M059J (cell line): ENCODE data around the gene ACAD11. TPM values are rescaled to one million over a fixed set of nuclear protein-coding genes. Genes with fewer than 3 reads are reported as not detected.

Experiments
- DNase-seq: peaks from one replicate; pipeline ENCODE4 v3.0.0-alpha.2; 2012; ENCODE audit warnings: low read depth
- total RNA-seq: library from RNA; depleted of rRNA; stranded (reverse); fragments of >200 nt; shearing (Covaris generic); gene quantifications from 2 replicates; pipeline ENCODE4 v1.2.3, GENCODE V29; 2014

Gene ACAD11
- total RNA-seq, 1 experiment from 2014 or later: 14.6 TPM

DNA sequence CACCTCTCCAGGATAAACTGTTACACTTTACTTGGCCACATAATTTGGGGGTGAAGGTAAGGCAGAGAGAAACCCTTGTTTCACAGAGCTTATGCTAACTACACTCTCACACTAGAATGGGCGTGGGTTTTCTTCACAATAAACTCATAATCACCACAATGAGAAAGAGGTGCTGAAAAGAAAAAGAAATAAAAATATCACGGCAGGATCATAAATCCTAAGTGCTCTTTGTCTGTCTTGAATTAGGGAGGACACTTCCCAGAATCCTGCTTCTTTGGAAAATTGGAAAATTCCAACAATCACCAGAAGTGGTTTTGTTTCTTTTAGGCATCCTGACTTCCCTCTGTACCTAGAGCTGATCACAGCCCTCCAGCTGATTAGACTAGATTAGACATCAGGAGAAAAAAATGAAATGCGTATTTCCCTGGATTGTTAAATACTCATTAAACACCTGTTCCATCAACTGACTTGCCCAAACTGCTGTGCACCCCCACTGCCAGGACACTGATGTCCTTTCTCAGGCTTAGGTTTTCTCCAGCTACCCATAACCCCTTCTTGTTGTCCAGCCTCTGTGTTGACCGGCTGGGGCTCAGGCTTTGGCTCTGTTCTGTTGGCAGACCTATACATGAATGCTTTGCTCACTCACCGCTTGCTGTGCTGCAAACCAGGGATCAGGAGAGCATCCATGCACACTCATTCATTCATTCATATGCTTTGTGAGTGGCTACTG is 104.1 kb downstream of the ACAD11 start:
- DNase-seq: no peak

DNA sequence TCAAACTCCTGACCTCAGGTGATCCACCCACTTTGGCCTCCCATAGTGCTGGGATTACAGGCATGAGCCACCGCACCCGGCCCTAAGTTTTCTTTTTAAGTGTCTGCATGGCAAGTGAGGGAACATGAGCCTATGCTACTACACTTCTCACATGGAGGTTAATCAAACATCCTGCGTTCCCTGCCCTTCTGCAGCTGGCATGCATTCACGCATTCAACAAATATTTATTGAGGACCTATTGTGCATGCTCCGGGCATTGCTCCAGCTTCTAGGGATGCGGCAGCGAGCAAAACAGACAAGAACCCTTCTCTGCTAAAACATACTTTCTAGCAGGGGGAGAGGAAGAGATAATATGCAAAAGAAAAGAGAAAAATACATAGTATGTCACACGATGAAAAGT is 105.2 kb downstream of the ACAD11 start:
- peak; percentile 20 for DNase-seq

DNA sequence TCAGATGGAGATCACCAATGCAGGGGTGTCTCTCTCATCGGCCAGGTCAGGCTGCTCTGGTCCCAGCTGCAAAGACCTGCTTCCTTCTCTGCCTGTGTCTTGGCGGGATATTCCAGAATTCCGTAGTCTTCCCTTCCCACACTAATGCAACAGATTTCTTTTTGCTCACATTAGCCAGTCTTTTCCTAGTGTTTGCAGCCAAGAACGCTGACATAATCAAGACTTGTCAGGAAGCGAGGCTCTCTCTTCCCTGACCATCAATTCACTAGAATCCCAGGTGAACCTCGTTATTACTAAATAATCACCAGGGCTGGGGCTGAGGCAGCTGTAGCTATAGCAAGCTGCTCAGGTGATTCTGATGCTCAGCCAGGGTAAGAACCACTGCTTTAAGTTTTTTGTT is 105.8 kb downstream of the ACAD11 start:
- no peak for DNase-seq

DNA sequence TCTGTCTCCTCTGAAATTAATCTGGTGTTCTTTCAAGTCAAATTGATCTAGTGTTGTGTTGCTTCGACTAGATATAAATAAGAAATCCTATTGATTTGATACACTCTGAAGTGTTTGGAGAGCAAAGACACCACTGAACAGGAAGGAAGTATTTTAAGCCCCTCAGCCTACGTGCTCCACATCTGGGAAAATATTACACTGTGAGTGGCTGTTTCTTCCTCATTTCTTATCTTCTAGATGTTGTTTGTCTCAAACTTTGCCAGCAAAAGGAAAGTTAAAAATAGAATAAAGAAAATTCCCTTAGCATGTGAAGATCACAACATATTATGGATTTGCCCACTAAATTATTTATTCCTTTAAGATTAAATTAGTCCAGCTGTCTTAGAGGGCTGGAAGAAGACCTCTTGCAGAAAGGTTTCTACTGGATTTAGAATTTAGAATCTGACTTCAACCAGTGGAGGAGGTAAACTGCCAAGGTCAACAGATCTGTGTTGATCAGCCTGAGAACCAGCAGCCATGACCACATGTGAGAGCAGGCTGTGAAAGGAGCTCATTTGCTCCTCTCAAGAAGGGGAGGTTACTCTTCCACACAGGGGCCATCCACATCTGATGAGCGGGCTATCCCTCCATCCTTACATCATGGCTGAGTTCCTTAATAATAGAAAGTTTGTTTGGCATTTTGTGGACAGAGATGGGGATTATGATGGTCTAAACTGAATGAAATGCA is 108.9 kb downstream of the ACAD11 start:
- DNase-seq: no peak

DNA sequence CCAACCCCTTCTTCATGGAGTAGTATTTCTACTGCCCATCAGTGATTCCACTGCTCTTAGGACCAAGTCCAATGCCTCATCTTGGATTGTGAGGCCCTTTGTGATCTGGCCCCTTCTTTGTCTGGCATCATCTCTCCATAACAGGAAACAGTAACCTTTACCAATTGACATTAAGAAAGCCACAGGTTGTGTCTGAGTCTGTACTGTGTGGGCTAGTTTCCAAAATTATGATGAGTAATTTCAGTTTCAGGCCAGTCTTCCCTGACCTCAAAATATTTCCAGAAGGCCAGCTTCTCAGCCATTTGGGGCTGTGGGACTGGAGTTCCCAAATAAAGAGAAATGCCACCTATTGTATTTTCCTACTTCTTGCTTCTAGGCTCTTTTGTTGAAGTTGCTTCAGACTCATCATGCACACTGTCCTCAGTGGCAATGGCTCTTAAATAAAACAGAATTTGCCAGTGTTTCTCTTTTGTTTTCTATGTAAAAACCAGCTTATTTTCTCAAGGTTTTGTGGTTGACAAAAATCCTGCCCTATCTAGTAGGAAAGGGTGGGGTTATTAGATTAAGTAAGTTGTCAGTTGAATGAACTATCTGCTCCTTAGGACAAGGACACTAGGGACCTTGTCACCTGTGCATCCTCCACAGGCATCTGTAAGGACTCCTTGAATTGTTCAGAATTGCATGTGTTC is 109.6 kb downstream of the ACAD11 start:
- peak; percentile 92 for DNase-seq

DNA sequence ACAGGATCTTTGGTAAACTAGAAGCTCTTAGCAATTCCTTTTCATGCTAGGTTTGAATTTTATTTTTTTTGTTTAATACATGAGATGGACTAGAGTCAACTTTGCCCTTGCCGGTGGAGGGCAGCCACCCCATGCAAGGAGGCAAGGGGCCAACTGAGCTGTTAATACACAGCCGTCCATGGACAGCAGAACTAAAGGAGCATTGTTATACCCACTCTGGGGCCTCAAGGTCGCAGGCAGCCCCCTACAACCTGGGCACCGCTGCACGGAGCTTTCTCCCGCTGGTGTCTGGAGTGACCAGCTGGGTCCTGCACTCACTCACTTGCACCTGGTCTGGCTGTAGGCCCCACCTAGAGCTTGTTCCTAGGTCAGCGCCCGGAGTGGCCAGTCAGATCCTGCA is 110.4 kb downstream of the ACAD11 start:
- DNase-seq: no peak

DNA sequence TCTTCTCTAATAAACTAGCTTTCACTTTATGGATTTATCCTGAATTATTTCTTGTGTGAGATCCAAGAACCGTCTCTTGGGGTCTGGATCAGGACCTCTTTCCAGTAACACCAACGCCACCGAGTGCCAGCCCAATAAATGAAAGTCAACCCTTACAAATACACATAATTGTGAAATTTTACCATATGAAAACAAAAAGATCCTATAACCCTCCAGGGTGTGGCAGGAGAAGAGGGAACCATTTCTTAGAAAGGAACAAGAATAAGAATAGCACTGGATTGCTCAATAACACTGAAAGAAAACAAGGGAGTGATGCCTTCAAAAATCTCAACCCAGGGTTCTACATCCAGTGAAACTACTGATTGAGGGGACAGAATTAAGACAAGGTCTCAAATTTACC is 114.1 kb downstream of the ACAD11 start:
- no peak for DNase-seq

DNA sequence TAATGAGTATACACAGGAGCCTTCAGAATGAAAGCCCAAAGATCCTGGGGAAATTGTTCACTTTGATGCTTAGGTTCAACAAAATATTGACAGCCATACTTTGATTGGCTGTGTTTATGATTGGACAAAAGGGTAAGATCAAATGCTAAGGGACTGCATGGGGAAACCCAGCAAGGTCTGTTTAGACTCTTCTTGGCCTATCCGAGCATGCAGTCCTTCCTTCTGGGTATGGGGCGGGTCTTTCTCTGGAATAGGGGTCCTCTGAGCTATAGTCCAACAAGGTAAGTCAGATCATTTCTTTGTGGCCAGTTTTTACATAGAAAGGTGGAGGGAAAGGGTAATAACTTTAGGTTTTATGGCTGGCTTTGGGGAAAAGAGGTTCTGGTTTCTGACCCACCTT is 115.5 kb downstream of the ACAD11 start:
- no peak for DNase-seq

DNA sequence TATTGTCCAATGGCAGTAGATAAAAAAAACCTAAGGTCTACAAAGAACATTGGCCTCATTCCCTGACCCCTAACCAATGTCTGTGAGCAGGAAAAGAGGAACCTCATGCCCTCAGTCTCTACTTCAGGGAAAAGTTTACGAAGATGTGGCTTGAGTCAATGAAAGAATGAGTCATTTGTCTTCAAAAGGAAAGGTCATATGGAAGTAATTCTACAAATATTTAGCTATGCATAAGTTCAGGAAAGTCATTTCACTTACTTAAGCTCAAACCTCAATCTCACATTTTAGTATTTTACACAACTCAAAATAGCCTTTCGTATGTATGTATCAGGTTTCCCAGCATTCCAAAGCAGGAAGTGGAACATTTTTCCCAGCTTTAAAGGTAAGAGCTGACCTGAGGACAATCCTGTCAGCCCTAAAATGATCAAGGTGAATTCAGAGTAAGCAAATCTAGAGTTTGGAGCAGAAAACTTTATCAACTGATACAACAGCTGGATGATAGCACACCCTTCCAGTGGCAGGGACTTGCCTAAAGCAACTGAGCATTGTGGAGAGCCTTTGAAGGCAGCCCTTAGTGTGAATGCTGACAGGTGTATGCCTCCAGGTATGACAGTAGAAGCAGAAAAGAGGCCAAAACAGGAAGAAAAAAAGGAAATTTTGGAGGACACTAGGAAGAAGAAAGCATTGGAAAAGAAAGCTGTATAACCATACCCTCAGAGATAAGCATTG is 116.4 kb downstream of the ACAD11 start:
- peak; percentile 95 for DNase-seq

DNA sequence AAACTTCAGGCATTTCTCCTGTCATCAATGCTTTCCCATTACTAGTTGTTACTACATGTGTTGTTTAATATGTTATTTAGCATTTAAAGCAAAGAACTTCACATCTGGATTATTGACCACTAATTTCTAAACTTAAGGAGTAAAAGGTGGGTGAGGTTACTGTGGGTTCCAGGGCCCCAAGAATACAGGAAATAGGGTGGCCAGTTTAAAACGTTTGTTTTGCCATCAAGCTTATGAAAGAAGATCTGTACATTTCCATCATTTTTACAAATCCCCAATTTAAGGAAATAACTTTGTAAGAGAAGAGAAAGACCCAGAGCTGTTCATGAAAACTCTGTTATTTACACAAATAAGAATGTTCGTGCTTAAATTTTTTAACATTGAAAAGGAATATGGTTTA is 117.0 kb downstream of the ACAD11 start:
- DNase-seq: peak; percentile 12

DNA sequence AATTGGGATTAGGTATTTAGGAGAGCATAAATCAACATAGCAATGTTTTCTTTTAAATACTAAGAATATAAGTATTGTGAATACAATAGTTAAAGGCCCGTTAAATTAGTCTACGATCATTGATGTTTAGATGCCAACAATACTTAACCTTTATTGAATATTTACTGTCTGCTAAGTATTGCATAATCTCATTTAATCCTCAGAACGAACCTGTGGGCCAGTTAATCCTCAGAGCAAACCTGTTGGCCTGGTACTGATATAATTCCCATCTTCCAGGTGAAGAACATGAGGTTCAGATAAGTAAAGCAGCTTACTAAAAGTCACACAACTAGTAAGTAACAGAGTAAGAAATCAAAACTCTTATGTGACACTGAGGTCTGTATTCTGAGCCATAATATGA is 119.9 kb downstream of the ACAD11 start:
- DNase-seq: no peak

DNA sequence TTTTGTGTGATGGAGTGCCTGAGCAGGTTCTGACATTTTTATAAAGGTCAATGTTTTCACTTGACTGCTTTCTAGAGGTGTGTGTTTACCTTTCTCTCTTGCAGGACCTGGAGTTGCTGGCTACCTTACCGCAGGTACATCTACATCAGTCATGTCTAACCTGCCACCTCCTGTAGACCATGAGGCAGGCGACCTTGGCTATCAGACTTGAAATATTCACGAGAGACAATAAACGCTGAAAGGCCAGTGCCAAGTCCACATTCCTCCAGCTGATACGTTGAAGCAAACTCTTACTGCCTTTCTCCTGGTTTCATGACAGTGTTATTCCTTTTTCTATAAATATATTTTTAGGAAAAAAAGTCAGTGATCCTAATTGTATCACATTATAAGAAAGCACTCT is 121.5 kb downstream of the ACAD11 start:
- DNase-seq: no peak

DNA sequence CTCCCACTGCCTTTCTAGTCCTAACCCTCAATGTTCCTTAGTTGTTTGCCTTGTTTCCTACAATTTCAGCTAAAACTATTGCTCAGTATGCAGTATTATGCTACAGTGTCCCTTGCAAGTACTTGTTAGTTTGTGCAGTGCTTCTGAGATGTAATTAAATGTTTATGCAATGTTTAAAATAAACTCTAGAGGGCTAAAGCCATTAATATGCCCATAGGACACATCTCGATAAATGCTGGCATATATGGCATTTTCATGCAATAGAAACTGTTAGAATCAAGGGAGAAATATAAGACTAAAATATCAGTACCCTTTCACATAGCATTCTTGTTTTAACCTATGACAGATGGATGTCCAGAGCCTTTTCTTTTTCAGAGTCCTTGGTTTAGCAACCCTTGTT is 122.3 kb downstream of the ACAD11 start:
- DNase-seq: no peak

DNA sequence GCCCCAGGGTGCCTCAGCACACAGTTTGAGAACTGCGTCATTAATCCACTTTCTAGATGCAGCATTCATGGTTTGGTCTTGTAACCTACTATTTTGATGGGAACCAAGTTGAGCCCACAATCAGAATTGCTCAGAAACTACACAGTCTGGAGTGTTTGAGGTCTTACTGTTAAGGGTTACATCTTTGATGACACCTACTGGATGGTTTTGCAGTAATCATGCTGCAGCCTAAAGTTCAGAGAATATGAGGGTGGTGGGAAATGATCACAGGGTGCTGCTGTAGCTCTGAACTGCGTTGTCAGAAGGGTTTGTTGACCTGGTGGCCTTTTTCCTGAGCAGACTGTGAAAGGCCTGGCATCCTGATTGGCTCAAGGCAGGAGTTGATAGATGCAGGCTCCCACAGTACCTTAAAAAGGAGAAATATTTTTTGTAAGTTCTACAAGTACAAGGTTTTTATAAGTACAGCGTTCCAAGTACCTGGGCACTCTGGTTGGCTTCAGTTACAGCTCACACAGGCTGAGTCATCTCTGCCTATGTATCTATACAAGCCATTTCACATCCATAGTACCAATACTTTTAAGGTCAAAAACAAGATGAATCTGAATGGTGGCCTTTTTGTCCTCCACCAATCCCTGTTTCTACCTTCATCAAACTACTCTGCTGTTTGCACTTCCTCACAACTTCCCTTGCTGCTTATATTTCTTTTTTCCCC is 123.0 kb downstream of the ACAD11 start:
- no peak for DNase-seq

DNA sequence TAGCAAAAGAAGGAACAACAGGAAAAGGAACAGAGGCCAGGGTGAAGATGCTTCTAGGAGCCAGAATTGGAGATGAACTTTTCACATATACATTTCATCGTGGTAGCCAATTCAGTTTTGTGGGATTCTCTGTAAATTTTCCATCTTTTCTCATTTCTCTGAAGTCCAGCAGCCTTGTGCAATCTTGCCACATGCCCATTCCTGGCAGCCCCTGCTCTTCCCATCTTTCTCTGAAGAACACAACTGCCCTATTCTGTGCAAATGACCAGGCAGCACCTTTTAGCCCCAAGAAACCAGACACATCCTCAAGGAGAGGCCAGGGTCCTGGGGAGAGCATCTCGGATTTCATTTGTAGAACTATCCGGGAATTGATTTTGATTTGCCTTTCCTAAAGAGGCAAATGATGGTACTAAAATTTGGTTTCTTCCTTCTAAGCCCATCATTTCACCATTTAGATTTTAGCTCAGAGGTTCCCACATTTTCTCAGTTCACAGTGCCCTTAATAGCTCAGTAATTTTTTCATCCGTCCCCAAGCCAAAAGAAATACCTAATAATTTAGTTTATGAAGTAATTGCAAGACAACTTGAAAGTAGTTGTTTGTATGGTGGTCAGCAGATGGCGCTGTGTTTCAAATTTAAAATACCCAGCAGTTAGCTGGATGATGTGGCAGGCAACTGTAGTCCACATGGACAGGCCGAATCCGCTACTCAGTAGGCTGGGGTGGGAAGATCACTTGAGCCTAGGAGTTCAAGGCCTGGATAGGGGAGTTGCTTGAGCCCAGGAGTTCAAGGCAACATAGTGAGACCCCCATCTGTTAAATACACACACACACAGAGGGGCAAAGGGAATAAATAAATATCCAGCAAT is 123.8 kb downstream of the ACAD11 start:
- peak; percentile 74 for DNase-seq

DNA sequence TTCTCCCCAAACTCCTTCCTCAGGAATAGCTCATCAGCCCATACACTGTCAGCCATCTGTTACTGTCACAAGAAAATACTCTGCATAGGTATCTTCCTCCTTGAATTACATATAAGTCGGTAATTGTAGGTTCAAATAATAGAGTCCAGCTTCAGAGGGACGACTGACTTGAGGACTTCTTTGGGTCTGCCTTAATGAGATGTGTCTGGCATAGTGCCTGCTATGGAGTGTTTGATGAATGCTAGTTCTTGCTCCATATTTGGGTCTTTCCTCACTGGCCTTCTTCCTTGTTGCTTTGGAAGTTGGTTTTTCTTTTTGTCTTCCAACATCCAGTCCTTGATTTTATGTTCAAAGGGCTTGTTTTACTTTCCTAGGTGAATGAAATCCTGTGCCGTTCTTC is 129.0 kb downstream of the ACAD11 start:
- DNase-seq: no peak

DNA sequence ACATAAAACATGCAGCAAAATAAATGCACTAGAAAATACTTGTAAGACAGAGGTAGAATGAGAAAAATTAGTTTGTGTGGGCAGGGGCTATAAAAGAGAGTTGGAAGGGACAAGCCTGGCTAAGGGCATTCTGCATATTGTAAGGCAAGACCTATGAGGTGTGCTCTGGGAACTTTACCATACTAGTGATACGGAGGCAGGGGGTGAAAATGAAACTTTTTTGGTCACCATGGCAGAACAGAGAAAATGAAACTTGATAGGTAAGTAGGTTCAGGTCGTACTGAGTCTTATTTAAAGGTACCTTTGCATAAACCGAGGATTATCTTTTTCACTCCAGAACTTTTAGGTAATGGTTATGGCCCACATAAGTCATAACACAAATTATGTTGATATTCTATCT is 137.3 kb downstream of the ACAD11 start:
- no peak for DNase-seq

DNA sequence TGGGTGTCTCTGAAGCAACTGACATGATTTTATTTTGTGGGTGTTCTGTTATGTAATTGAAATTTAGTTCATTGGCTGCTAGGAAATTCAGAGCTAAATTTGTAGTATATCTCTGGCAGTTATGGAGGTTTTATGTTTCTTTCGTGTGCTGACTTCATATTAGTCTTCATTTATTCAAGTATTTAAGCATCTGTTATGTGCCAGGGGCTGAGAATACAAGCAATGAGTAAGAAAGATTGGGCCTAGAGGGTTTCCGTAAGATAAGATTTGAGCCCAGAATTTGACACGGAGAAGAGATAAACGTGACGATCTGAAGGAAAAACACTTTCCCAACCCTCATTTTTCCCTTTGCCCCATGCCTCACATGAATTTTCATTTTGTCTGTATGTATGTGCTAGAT is 137.7 kb downstream of the ACAD11 start:
- DNase-seq: no peak

DNA sequence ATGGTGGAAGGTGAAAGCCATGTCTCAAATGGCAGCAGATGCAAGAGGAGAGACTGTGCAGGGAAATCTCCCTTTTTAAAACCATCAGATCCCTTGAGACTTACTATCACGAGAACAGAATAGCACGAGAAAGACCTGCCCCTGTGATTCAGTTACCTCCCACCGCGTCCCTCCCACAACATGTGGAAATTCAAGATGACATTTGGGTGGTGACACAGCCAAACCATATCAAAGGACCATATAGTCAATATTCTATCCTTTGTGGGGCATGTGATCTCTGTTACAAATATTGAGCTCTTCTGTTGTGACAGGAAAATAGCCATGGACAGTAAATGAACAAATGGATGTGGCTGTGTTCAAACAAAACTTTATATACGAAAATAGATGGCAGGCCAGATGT is 139.7 kb downstream of the ACAD11 start:
- DNase-seq: no peak

DNA sequence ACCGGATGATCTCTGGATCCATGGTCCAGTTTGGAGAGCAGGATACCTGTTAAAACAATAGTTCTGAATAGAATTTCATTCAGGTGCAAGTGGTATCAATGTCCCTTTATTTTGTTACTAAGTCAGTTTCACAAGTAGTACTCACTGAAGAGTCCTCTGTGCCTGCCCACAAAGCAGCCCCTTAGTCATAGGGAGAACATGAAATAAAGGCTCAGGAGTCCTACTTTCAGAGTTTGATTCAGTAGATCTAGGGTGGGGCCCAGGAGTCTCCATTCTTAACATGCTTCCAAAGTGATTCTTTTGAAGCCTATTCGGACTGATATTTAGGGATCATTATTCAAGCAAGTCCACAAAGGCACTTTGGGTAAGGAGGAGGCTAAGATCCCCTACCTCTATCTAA is 142.3 kb downstream of the ACAD11 start:
- no peak for DNase-seq

DNA sequence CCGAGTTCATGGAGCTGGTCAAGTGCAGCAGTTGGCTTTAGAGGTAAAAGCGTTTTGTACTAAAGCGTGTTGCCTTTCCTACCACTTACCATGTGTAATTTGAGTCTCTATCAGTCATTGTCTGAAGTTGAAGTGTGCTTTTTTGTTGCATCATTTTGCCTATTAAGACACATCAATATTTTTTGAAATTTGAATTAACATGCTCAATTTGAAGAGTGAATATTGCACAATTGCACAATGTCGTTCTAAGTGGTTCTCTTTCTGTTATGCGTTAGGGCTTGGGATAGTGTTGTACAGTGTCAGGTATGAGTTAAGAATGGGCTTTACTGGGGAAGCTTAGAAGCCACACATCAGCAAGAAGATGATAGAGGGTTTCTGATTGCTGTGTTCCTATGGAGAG is 146.6 kb downstream of the ACAD11 start:
- no peak for DNase-seq
